Measurements from ENCODE around the gene CST7.
A peak's percentile ranks its signal among the peaks of the same experiment; 100 is the strongest.

Gene CST7

GRCh38 chr20:24990810-24991252 lies 41.8 kb downstream of the CST7 start:
- peak overlapping the region; percentile 80 for H3K4me2 ChIP-seq (ENCODE audit: low read depth, low read length, poor library complexity, severe bottlenecking)
- no peaks in the 10 kb centered on the region for H3K9me2 ChIP-seq (replicated peaks; ENCODE audit: insufficient read depth, low read length)
- H3K9ac ChIP-seq (ENCODE audit: low read length) = no peak overlapping the region
- peaks cover 5% of the 10 kb centered on the region; the same call in 1 of the 2 replicates for H3K79me2 ChIP-seq (ENCODE audit: insufficient read depth, low read length)
- no peaks in the 10 kb centered on the region for H3K9me3 ChIP-seq (ENCODE audit: insufficient read depth, low read length)
- no peak overlapping the region for H3K4me3 ChIP-seq (ENCODE audit: insufficient read depth, low read length, poor library complexity, severe bottlenecking)
- no peaks in the 10 kb centered on the region for H3K36me3 ChIP-seq (ENCODE audit: low read length)
- TF ChIP-seq EZH2phosphoT487 (conservative IDR thresholded peaks at IDR 0.05; ENCODE audit: low read length) = no peak
- TF ChIP-seq CTCF (IDR thresholded peaks at IDR 0.05; ENCODE audit: insufficient read depth, low read length, poor library complexity, severe bottlenecking) = no peak
- no peak overlapping the region for H2AFZ ChIP-seq (ENCODE audit: low read depth, low read length, severe bottlenecking)
- no peaks in the 10 kb centered on the region for H4K20me1 ChIP-seq (ENCODE audit: low read depth, low read length)
- H3F3A ChIP-seq (ENCODE audit: insufficient read depth) = no peaks in the 10 kb centered on the region
- H3K27me3 ChIP-seq (ENCODE audit: low read length) = no peaks in the 10 kb centered on the region
- H3K27ac ChIP-seq (ENCODE audit: low read depth, low read length) = no peak overlapping the region

- Histone ChIP-seq H3K9me2 (replicated peaks; ENCODE audit: insufficient read depth, low read length) (no peaks in the 10 kb centered on the region), H3K4me2 (ENCODE audit: low read depth, low read length, poor library complexity, severe bottlenecking) (peak overlapping the region; percentile 80), H3K36me3 (ENCODE audit: low read length) (no peaks in the 10 kb centered on the region), H2AFZ (ENCODE audit: low read depth, low read length, severe bottlenecking) (peak overlapping the region; percentile 81), H3K27ac (ENCODE audit: low read depth, low read length) (no peak overlapping the region), H3F3A (ENCODE audit: insufficient read depth) (no peaks in the 10 kb centered on the region), H3K27me3 (ENCODE audit: low read length) (no peaks in the 10 kb centered on the region), H3K9ac (ENCODE audit: low read length) (peak overlapping the region; percentile 87), H4K20me1 (ENCODE audit: low read depth, low read length) (no peaks in the 10 kb centered on the region), H3K79me2 (ENCODE audit: insufficient read depth, low read length) (no peaks in the 10 kb centered on the region; the same call in 1 of the 2 replicates), H3K9me3 (ENCODE audit: insufficient read depth, low read length) (no peaks in the 10 kb centered on the region), H3K4me3 (ENCODE audit: insufficient read depth, low read length, poor library complexity, severe bottlenecking) (peak overlapping the region; percentile 84)
- no peak for TF ChIP-seq EZH2phosphoT487 (conservative IDR thresholded peaks at IDR 0.05; ENCODE audit: low read length)
- TF ChIP-seq CTCF (IDR thresholded peaks at IDR 0.05; ENCODE audit: insufficient read depth, low read length, poor library complexity, severe bottlenecking) = no peak
These were observed 42.9 kb downstream of the CST7 start for GRCh38 chr20:24991897-24992486.

GRCh38 chr20:24992487-24993205 lies 43.6 kb downstream of the CST7 start, which contains the start of gene APMAP:
Gene APMAP, minus strand, starts transcription at chr20:24992751. Its CDS starts 63 bp downstream, at chr20:24992688.
- Histone ChIP-seq H3K79me2 (ENCODE audit: insufficient read depth, low read length) (no peaks in the 10 kb centered on the region; the same call in 1 of the 2 replicates), H2AFZ (ENCODE audit: low read depth, low read length, severe bottlenecking) (peak within 1 kb of the TSS; percentile 83), H3K9me3 (ENCODE audit: insufficient read depth, low read length) (no peaks in the 10 kb centered on the region), H3K36me3 (ENCODE audit: low read length) (no peaks in the 10 kb centered on the region), H4K20me1 (ENCODE audit: low read depth, low read length) (no peaks in the 10 kb centered on the region), H3K9me2 (replicated peaks; ENCODE audit: insufficient read depth, low read length) (no peaks in the 10 kb centered on the region), H3K4me2 (ENCODE audit: low read depth, low read length, poor library complexity, severe bottlenecking) (peak within 1 kb of the TSS; percentile 80), H3K27me3 (ENCODE audit: low read length) (no peaks in the 10 kb centered on the region), H3F3A (ENCODE audit: insufficient read depth) (no peaks in the 10 kb centered on the region), H3K4me3 (ENCODE audit: insufficient read depth, low read length, poor library complexity, severe bottlenecking) (peak within 1 kb of the TSS; percentile 84), H3K9ac (ENCODE audit: low read length) (peak within 1 kb of the TSS; percentile 87), H3K27ac (ENCODE audit: low read depth, low read length) (peak within 1 kb of the TSS; percentile 39)
- no peak for TF ChIP-seq EZH2phosphoT487 (conservative IDR thresholded peaks at IDR 0.05; ENCODE audit: low read length)
- no peak for TF ChIP-seq CTCF (IDR thresholded peaks at IDR 0.05; ENCODE audit: insufficient read depth, low read length, poor library complexity, severe bottlenecking)
